Heart left ventricle (tissue), 16 donors: Measurements from ENCODE around the gene NTRK3. TPM values are rescaled to one million over a fixed set of nuclear protein-coding genes. Genes with fewer than 3 reads are reported as not detected.

Experiments used
- ATAC-seq, 4 donors: fragments of 200-7000 bp; cut with Tn5 transposase; one replicate each; pipeline ENCODE4 v1.9.1; 2020 to 2022; ENCODE audit warnings: moderate library complexity in 4 of 4, mild to moderate bottlenecking in 3 of 4, moderate number of reproducible peaks in 1 of 4
- DNase-seq, 5 donors: peaks; one replicate each; pipeline ENCODE4 v3.0.0-alpha.2; 2020
- H3K27ac ChIP-seq, 12 donors: fragments of 200-600 bp; sonication (generic) in 4 of 12; one replicate each; pipeline versions ENCODE4 v1.5.0 to v1.8.0; 2016 to 2022; ENCODE audit warnings: mild to moderate bottlenecking in 2 of 12
- H3K27me3 ChIP-seq, 9 donors: fragments of 200-600 bp; sonication (generic) in 2 of 9; one replicate each; pipeline versions ENCODE4 v1.5.1 to v1.8.0; 2016 to 2022; ENCODE audit warnings: mild to moderate bottlenecking in 3 of 9
- H3K36me3 ChIP-seq, 9 donors: fragments of 200-600 bp; sonication (generic) in 2 of 9; one replicate each; pipeline versions ENCODE4 v1.5.0 to v1.8.0; 2018 to 2022; ENCODE audit warnings: mild to moderate bottlenecking in 2 of 9
- H3K4me1 ChIP-seq, 12 donors: fragments of 200-600 bp; sonication (generic) in 4 of 12; one replicate each; pipeline versions ENCODE4 v1.5.0 to v1.8.0; 2016 to 2022; ENCODE audit warnings: mild to moderate bottlenecking in 3 of 12
- H3K4me3 ChIP-seq, 12 donors: fragments of 200-600 bp; sonication (generic) in 4 of 12; one replicate each; pipeline versions ENCODE4 v1.5.0 to v1.8.0; 2017 to 2022; ENCODE audit warnings: mild to moderate bottlenecking in 9 of 12, moderate library complexity in 4 of 12
- H3K9me3 ChIP-seq, 12 donors: fragments of 200-600 bp; sonication (generic) in 4 of 12; one replicate each; pipeline versions ENCODE4 v1.5.0 to v1.8.0; 2016 to 2022; ENCODE audit warnings: mild to moderate bottlenecking in 1 of 12
- POLR2A ChIP-seq, 2 donors: fragments of 450-650 bp; IDR thresholded peaks; one replicate each; pipeline ENCODE4 v1.6.1; 2017; ENCODE audit warnings: antibody characterized with exemption in 2 of 2, mild to moderate bottlenecking in 2 of 2, moderate library complexity in 2 of 2
- WGBS, 4 donors: extraction: QIAGEN DNeasy Blood & Tissue Kit in 2 of 4; methylation state at CpG; one replicate each; pipeline versions ENCODE4 v1.1.5 to v1.1.7; 2013 to 2018; 5-methylcytosine and 5-hydroxymethylcytosine counted together
- intact Hi-C, 10 donors: fragments of 100-400 bp; cut with DNase I; formaldehyde crosslinking; loops; one replicate each; pipeline versions ENCODE4 v1.11.1 to v1.14.2; 2022
- polyA plus RNA-seq, 2 donors: library from polyadenylated mRNA; stranded (reverse); fragments of 200-250 nt; gene quantifications; one replicate each; pipeline ENCODE4 v1.2.3, GENCODE V29; 2013
- total RNA-seq, 9 donors: library from RNA; depleted of rRNA in 2 of 9; stranded (reverse); fragments of >200 nt in 2 of 9; fragmentation: NEBNext Ultra II Directional in 3 of 9; extraction: Animal tissue kit (Norgen Biotek cat#: 25700) in 3 of 9; gene quantifications; one replicate each; pipeline versions ENCODE4 v1.1.0 to v1.2.4, GENCODE V29; 2016 to 2023
- TF ChIP-seq, protein P1 (sequence below), 12 donors: fragments of 200-600 bp; sonication (generic) in 4 of 12; IDR thresholded peaks; one replicate each; pipeline versions ENCODE4 v1.5.0 to v1.8.0; 2018 to 2022; ENCODE audit warnings: antibody characterized with exemption in 12 of 12, mild to moderate bottlenecking in 5 of 12
- donor health status: ischemic (EF 13 %, LVEDD 7.1; RV severe dilation, severe dysfunction).
- donor health status: healthy with polysubstance abuse.
- donor health status: DM: no; HTN: yes; CAD: no.
- donor health status: DM: no; HTN: no; CAD: no.
- donor health status: ischemic (EF 25% LVEDD 6.9; RV normal size, moderate dysfunction).
- donor health status: ischemic (EF 25% LVEDD 5.7; RV mildly dilated, moderate dysfunction).
- donor health status: healthy.
- donor health status: DM: yes; HTN: yes; CAD: no.
- donor health status: ischemic (EF 35%, LVEDD 5.7; RV mildly dilated, moderate dysfunction).
- donor health status: nonischemic (EF 11% LVEDD 7.7; RV severe dilation, severe dysfunction).
- donor health status: DM: yes; HTN: yes; CAD: no.
- donor health status: PGD.
- donor health status: ischemic (EF 29% LVEDD 5.4; RV normal size, mild dysfunction).
- donor health status: nonischemic (EF 23%, LVEDD 6.1; RV moderate dilation, normal function).

Gene NTRK3
- total and polyA plus RNA-seq, 11 donors: 0.53 to 6.8 (median 2.0) TPM

DNA sequence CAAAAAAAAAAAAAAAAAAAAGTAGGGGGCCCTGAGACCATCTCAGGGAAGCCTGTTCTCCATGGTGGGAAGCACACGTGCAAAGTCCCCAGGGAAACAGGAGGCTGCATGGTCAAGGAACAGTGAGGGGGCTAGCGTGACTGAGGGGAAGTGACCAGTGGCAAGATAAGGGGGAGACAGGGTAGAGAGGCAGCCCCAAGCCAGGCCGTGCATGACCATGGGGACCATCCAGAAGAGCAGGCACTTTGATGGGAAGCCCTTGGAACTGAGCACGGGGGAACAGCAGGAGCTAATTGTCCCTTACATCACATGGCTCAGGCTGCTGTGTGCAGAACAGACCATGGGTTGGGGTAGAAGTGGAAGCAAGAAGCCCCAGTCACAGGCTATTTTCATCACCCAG, 196.2 kb downstream of the NTRK3 start:
- Histone ChIP-seq H3K9me3 (peaks cover 0 to 3% (median 0%) of the 10 kb centered on the region in 12 donors), H3K36me3 (no peaks in the 10 kb centered on the region), H3K27me3 (no peaks in the 10 kb centered on the region), H3K4me3 (no peak overlapping the region), H3K4me1 (no peaks in the 10 kb centered on the region), H3K27ac (no peak overlapping the region)
- no peak for DNase-seq
- no peak for TF ChIP-seq POLR2A (IDR thresholded peaks at IDR 0.05)
- TF ChIP-seq, protein P1, sequence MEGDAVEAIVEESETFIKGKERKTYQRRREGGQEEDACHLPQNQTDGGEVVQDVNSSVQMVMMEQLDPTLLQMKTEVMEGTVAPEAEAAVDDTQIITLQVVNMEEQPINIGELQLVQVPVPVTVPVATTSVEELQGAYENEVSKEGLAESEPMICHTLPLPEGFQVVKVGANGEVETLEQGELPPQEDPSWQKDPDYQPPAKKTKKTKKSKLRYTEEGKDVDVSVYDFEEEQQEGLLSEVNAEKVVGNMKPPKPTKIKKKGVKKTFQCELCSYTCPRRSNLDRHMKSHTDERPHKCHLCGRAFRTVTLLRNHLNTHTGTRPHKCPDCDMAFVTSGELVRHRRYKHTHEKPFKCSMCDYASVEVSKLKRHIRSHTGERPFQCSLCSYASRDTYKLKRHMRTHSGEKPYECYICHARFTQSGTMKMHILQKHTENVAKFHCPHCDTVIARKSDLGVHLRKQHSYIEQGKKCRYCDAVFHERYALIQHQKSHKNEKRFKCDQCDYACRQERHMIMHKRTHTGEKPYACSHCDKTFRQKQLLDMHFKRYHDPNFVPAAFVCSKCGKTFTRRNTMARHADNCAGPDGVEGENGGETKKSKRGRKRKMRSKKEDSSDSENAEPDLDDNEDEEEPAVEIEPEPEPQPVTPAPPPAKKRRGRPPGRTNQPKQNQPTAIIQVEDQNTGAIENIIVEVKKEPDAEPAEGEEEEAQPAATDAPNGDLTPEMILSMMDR (IDR thresholded peaks at IDR 0.05): no peak
- intact Hi-C loops: no loop called here
- 65 to 72% (median 68%) methylated on average over 4 of the region's 4 CpGs for WGBS, 4 donors
- no peak for ATAC-seq

DNA sequence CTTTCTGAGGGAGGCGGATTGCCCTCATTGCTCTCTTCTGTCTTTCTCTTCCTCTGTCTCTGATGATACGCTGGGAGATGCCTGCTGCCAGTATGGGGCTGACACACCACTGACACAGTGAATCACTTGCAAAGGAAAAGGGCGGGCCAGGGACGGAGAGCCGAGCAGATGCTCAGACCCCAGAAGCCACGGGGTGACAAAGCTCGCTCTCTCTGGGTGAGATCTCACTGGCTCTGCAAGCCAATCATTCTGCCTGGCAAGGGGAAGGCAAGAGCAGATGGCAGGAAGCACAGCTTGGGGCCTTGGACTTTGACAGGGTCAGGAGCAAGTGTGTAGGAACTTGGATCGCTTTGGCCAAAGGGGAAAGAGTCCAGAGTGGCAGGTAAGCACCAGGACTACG, 198.7 kb downstream of the NTRK3 start:
- H3K27me3 ChIP-seq: no peaks in the 10 kb centered on the region
- 74 to 82% (median 77%) methylated on average over 9 of the region's 9 CpGs for WGBS, 4 donors
- ATAC-seq (no peak), DNase-seq (no peak)
- no peaks in the 10 kb centered on the region for H3K36me3 ChIP-seq
- H3K27ac ChIP-seq: no peak overlapping the region
- TF ChIP-seq POLR2A (IDR thresholded peaks at IDR 0.05): no peak
- TF ChIP-seq, protein P1 (IDR thresholded peaks at IDR 0.05): no peak
- H3K4me1 ChIP-seq: no peaks in the 10 kb centered on the region
- intact Hi-C loops: no loop called here
- H3K9me3 ChIP-seq: peaks cover 0 to 3% (median 0%) of the 10 kb centered on the region in 12 donors
- H3K4me3 ChIP-seq: no peak overlapping the region

DNA sequence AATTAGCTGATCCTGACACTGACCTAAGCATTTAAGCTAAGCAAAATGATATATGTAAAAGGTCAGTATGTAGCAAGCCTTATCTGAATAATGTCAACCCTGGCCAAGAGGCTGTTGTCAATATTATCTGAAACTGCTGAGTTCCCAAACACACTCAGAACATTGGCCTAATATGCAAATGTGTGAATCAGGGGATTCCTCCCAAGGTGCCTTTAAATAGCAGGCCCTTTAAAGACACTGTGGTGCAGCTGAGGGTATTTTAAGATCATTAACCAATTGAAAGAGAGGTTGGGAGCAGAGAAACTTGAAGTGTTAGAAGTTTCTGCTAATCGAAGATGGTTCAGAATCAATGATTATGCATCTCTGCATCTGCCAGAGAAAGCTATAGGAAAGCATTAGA, 207.0 kb downstream of the NTRK3 start:
- 47 to 57% (median 56%) methylated on average over 1 of the region's 1 CpG for WGBS, 4 donors
- no peaks in the 10 kb centered on the region for H3K36me3 ChIP-seq
- no peak for TF ChIP-seq POLR2A (IDR thresholded peaks at IDR 0.05)
- H3K27me3 ChIP-seq: no peaks in the 10 kb centered on the region
- DNase-seq (no peak), ATAC-seq (peak in 2 of 4 donors; percentile 55 to 59)
- no peak overlapping the region for H3K4me3 ChIP-seq
- H3K9me3 ChIP-seq: no peaks in the 10 kb centered on the region
- intact Hi-C loops: no loop called here
- H3K27ac ChIP-seq: no peak overlapping the region
- H3K4me1 ChIP-seq: peaks cover 0 to 13% (median 0%) of the 10 kb centered on the region in 12 donors

DNA sequence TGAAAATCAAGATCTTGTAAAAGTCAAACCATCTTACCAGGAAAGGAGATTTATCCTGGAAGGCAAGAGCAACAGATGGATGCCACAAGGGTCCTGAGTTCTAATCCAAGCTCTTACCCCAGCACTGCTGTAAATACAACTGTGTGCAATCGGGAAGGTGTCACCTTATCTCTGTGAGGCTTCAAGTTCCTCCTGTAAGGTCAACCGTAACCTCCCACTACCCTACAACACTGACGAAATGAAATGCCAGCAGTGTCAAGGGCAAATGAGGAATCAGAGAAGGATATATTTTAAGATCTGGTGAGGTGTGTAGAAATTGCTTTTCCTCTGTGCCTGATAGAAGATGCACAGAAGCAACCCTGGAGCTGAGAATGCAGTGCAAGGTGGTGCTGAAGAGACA, 207.8 kb downstream of the NTRK3 start:
- Histone ChIP-seq H3K36me3 (no peaks in the 10 kb centered on the region), H3K9me3 (no peaks in the 10 kb centered on the region), H3K27me3 (no peaks in the 10 kb centered on the region), H3K4me1 (peaks cover 0 to 13% (median 0%) of the 10 kb centered on the region in 12 donors), H3K4me3 (no peak overlapping the region), H3K27ac (no peak overlapping the region)
- intact Hi-C loops: no loop called here
- TF ChIP-seq, protein P1 (IDR thresholded peaks at IDR 0.05): no peak
- TF ChIP-seq POLR2A (IDR thresholded peaks at IDR 0.05): no peak
- WGBS, 4 donors: 42 to 56% (median 52%) methylated on average over 3 of the region's 3 CpGs
- DNase-seq (no peak), ATAC-seq (peak in 1 of 4 donors; percentile 51)

DNA sequence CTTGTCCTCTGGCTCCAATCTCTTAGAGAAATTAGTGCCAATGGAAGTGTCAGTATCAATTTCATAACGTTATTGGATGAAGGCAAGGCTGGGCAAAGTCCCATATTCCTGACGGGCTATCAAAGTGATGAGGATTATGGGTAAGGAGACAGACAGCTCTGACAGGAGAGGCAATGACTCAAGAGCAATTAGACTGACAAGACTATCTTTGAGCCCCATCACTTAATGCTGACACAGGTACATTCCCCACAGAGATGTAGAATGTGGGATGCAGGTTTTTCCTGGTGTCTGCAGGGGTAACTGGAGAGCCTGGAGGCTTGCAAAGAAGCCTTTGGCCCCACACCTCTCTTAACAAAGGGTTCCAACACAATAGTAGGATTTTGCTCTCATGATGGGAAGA, 208.3 kb downstream of the NTRK3 start:
- H3K27ac ChIP-seq: no peak overlapping the region
- no peak for DNase-seq
- no peak for TF ChIP-seq POLR2A (IDR thresholded peaks at IDR 0.05)
- TF ChIP-seq, protein P1 (IDR thresholded peaks at IDR 0.05): no peak
- H3K4me1 ChIP-seq: peaks cover 0 to 13% (median 0%) of the 10 kb centered on the region in 12 donors
- intact Hi-C loops: no loop called here
- WGBS, 4 donors: 51 to 70% (median 55%) methylated on average over 2 of the region's 2 CpGs
- no peaks in the 10 kb centered on the region for H3K9me3 ChIP-seq
- no peak overlapping the region for H3K4me3 ChIP-seq
- no peaks in the 10 kb centered on the region for H3K36me3 ChIP-seq
- ATAC-seq: no peak
- no peaks in the 10 kb centered on the region for H3K27me3 ChIP-seq
